ENCODE measurements around the gene MYLK.

- no peak for TF ChIP-seq EP300 (IDR thresholded peaks at IDR 0.05)
- TF ChIP-seq CTCF (IDR thresholded peaks at IDR 0.05) = no peak
- TF ChIP-seq POLR2A (IDR thresholded peaks at IDR 0.05) = no peak
Observed at GRCh38 chr3:123651449-123652341, 232.4 kb downstream of the MYLK start.

Data from tibial nerve (tissue), 4 donors.